IPS-20b (cell line): Measurements from ENCODE around the gene IGFALS.

Experiments
- H3K27ac ChIP-seq: one replicate; pipeline ENCODE4 v1.5.1; 2013; ENCODE audit warnings: low read length
- H3K27me3 ChIP-seq: 2 replicates; pipeline ENCODE4 v1.6.1; 2013; ENCODE audit warnings: mild to moderate bottlenecking, low read length, inconsistent platforms; ENCODE audit not compliant: insufficient read depth
- H3K36me3 ChIP-seq: 2 replicates; pipeline ENCODE4 v1.6.1; 2013; ENCODE audit warnings: low read depth, mild to moderate bottlenecking, inconsistent platforms, low read length, moderate library complexity; ENCODE audit not compliant: insufficient read depth
- H3K4me1 ChIP-seq: 2 replicates; pipeline ENCODE4 v1.6.1; 2013; ENCODE audit warnings: mild to moderate bottlenecking, control low read depth, inconsistent platforms, low read length, moderate library complexity; ENCODE audit not compliant: insufficient read depth
- H3K4me3 ChIP-seq: 2 replicates; pipeline ENCODE4 v1.5.1; 2013; ENCODE audit warnings: mild to moderate bottlenecking, low read length, inconsistent platforms
- H3K9ac ChIP-seq: 2 replicates; pipeline ENCODE4 v1.6.1; 2013; ENCODE audit warnings: low read depth, mild to moderate bottlenecking, inconsistent platforms, low read length, moderate library complexity
- H3K9me3 ChIP-seq: 2 replicates; pipeline ENCODE4 v1.6.1; 2013; ENCODE audit warnings: mild to moderate bottlenecking, low read depth, low read length, inconsistent platforms; ENCODE audit not compliant: insufficient read depth

IGFALS gene

GRCh38 chr16:1778200-1779179, 15.0 kb downstream of the IGFALS start:
- Histone ChIP-seq H3K27me3 (no peaks in the 10 kb centered on the region), H3K9me3 (no peaks in the 10 kb centered on the region), H3K9ac (no peak overlapping the region), H3K36me3 (peaks cover 29% of the 10 kb centered on the region; the same call in 1 of the 2 replicates), H3K4me3 (no peak overlapping the region), H3K27ac (no peak overlapping the region), H3K4me1 (no peaks in the 10 kb centered on the region; the same call in 1 of the 2 replicates)

GRCh38 chr16:1777375-1778199, 15.9 kb downstream of the IGFALS start:
- no peak overlapping the region for H3K4me3 ChIP-seq
- no peak overlapping the region for H3K27ac ChIP-seq
- H3K9ac ChIP-seq = no peak overlapping the region
- peaks cover 29% of the 10 kb centered on the region; the same call in 1 of the 2 replicates for H3K36me3 ChIP-seq
- no peaks in the 10 kb centered on the region; the same call in 1 of the 2 replicates for H3K4me1 ChIP-seq
- H3K9me3 ChIP-seq = no peaks in the 10 kb centered on the region
- no peaks in the 10 kb centered on the region for H3K27me3 ChIP-seq

GRCh38 chr16:1776991-1777374, 16.5 kb downstream of the IGFALS start:
- Histone ChIP-seq H3K27ac (no peak overlapping the region), H3K9ac (no peak overlapping the region), H3K36me3 (peaks cover 29% of the 10 kb centered on the region; the same call in 1 of the 2 replicates), H3K27me3 (no peaks in the 10 kb centered on the region), H3K4me1 (no peaks in the 10 kb centered on the region; the same call in 1 of the 2 replicates), H3K4me3 (no peak overlapping the region), H3K9me3 (no peaks in the 10 kb centered on the region)

DNA sequence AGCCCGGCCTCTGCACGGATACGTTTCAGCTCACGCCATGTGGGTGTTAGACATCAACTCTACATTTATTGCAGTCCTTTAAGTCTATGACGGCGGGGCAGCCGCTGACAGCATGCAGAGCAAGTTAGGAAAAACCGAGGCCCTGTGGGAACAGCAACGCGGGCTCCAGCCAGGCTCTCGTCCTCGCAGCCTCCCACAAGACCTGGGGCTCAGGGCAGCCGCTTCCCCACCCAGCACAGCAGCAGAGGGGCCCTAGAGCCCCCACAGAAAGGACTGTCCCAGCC, 16.9 kb downstream of the IGFALS start:
- Histone ChIP-seq H3K27me3 (no peaks in the 10 kb centered on the region), H3K9ac (no peak overlapping the region), H3K4me3 (no peak overlapping the region), H3K9me3 (no peaks in the 10 kb centered on the region), H3K36me3 (peaks cover 29% of the 10 kb centered on the region; the same call in 1 of the 2 replicates), H3K4me1 (no peaks in the 10 kb centered on the region; the same call in 1 of the 2 replicates), H3K27ac (no peak overlapping the region)

- Histone ChIP-seq H3K4me1 (no peaks in the 10 kb centered on the region; the same call in 1 of the 2 replicates), H3K9ac (no peak overlapping the region), H3K27ac (no peak overlapping the region), H3K9me3 (no peaks in the 10 kb centered on the region), H3K4me3 (no peak overlapping the region), H3K27me3 (no peaks in the 10 kb centered on the region), H3K36me3 (peaks cover 29% of the 10 kb centered on the region; the same call in 1 of the 2 replicates)
These were observed 17.4 kb downstream of the IGFALS start for GRCh38 chr16:1775846-1776671.

GRCh38 chr16:1775006-1775845, 18.3 kb downstream of the IGFALS start:
- Histone ChIP-seq H3K9ac (no peak overlapping the region), H3K9me3 (no peaks in the 10 kb centered on the region), H3K4me3 (no peak overlapping the region), H3K36me3 (peaks cover 29% of the 10 kb centered on the region; the same call in 1 of the 2 replicates), H3K4me1 (no peaks in the 10 kb centered on the region; the same call in 1 of the 2 replicates), H3K27ac (no peak overlapping the region), H3K27me3 (no peaks in the 10 kb centered on the region)

DNA sequence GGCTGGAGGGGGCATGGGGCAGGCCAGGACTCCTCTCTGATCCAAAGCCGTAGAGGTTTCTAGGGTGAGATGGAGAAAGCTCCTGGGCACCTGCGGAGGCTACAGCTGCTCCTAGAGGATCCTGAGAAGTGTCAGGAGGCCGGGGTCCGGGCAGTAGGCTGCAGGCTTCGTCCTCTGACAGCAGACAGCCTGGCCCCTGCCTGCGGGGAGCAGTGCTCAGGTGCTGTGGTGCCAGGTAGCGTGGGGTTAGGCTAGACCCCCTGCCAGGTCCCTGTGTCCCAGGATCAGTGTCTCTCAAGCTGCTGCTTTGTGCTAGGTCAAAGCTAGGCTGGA, 19.1 kb downstream of the IGFALS start:
- H3K27ac ChIP-seq = no peak overlapping the region
- peak overlapping the region; percentile 94; the same call in 1 of the 2 replicates for H3K4me3 ChIP-seq
- peak overlapping the region; percentile 96; the same call in 1 of the 2 replicates for H3K9ac ChIP-seq
- no peaks in the 10 kb centered on the region for H3K9me3 ChIP-seq
- no peaks in the 10 kb centered on the region for H3K27me3 ChIP-seq
- peaks cover 29% of the 10 kb centered on the region; the same call in 1 of the 2 replicates for H3K36me3 ChIP-seq
- H3K4me1 ChIP-seq = no peaks in the 10 kb centered on the region; the same call in 1 of the 2 replicates

DNA sequence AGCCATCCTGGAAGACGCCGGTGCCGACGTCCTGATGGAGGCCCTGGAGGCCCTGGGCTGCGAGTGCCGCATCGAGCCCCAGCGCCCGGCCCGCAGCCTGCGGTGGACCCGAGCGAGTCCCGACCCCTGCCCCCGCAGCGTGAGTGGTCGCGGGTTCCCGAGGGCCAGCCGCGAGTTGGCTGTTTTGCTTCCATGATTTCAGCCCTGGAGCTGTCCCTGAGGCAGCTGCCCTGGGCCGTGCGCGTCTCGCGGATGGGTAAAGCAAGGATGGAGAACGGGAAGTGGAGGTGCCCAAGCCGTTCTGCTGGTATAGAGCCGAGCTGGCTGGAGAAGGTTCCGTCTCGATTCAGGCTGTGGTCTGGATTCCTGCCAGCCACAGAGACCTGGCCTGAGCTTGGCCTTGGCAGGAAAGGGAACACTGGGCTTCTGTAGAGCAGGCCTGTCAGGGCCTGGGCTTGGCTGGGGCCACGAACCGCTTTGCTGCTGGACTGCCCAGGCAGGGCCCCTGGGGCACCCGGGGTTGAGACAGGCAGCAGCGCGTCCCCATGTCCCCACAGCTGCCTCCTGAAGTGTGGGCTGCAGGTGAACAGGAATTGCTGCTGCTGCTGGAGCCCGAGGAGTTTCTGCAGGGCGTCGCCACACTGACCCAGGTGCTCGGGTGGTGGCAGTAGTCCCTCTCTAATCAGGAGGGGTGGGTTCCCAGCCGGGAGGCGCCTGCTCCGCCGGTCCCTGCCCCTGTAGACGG, 19.6 kb downstream of the IGFALS start:
- H3K27me3 ChIP-seq = no peaks in the 10 kb centered on the region
- peaks cover 29% of the 10 kb centered on the region; the same call in 1 of the 2 replicates for H3K36me3 ChIP-seq
- no peaks in the 10 kb centered on the region for H3K9me3 ChIP-seq
- peak overlapping the region; percentile 96 for H3K9ac ChIP-seq
- H3K4me3 ChIP-seq = peak overlapping the region; percentile 94
- no peaks in the 10 kb centered on the region; the same call in 1 of the 2 replicates for H3K4me1 ChIP-seq
- H3K27ac ChIP-seq = no peak overlapping the region

DNA sequence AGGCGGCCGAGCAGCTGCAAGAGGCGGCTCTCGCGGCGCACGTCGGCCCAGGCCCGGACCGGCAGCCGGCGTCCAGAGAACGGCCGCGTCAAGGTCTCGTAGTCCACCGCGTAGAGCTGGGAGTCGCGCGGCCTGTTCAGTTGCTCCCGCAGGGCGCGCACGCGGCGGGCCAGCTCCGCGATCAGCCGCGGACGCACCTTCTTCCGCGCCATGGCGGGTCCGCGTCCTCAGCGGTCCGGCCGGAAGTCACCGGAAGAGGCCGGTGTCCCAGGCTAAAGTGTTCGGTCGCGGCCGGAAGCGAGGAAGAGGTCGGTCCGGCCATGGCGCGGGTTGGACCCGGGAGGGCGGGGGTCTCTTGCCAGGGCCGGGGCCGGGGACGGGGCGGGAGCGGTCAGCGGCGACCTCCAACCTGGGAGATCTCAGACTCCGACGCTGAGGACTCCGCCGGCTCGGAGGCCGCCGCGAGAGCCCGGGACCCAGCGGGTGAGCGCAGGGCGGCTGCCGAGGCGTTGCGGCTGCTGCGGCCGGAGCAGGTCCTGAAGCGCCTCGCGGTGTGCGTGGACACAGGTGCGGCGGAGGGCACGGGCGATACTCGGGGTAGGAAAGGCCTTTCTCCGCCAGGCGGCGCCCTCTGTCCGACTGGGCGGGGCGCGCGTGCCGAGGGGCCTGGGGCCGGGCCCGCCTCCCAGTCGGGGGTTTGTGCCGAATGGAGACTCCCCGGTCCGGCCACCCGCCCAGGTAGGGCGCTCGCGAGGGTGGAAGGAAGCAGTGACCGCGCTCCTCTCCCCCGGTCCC, 20.4 kb downstream of the IGFALS start, which contains the start of gene MRPS34:
TSS of gene MRPS34 (minus strand) at position 227 of the 795 bp plus-strand sequence. CDS start at position 212, 15 bp downstream.
- H3K9me3 ChIP-seq = no peaks in the 10 kb centered on the region
- no peaks in the 10 kb centered on the region; the same call in 1 of the 2 replicates for H3K4me1 ChIP-seq
- H3K27ac ChIP-seq = peak within 1 kb of the TSS; percentile 85
- H3K36me3 ChIP-seq = peaks cover 28% of the 10 kb centered on the region; the same call in 1 of the 2 replicates
- H3K9ac ChIP-seq = peak within 1 kb of the TSS; percentile 96
- peak within 1 kb of the TSS; percentile 94 for H3K4me3 ChIP-seq
- H3K27me3 ChIP-seq = no peaks in the 10 kb centered on the region
